Neural progenitor cell (in vitro differentiated cells): ENCODE measurements around the gene NAPA. TPM values are rescaled to one million over a fixed set of nuclear protein-coding genes. Genes with fewer than 3 reads are reported as not detected.
A peak's percentile ranks its signal among the peaks of the same experiment; 100 is the strongest.

Source experiments
- DNase-seq: peaks from one replicate; pipeline ENCODE4 v3.0.0-alpha.2; 2016; ENCODE audit warnings: low spot score
- H2AFZ ChIP-seq: fragments of 200-600 bp; sonication (generic); replicated peaks from 2 replicates; pipeline ENCODE4 v1.6.1; 2016; ENCODE audit warnings: antibody characterized with exemption
- H3F3A ChIP-seq: fragments of 200-600 bp; sonication (generic); 2 replicates; pipeline ENCODE4 v1.6.1; 2016; ENCODE audit warnings: antibody characterized with exemption, low read depth
- H3K27ac ChIP-seq: fragments of 200-600 bp; sonication (generic); 2 replicates; pipeline ENCODE4 v1.5.1; 2016; ENCODE audit warnings: mild to moderate bottlenecking
- H3K27me3 ChIP-seq: fragments of 200-600 bp; sonication (generic); 2 replicates; pipeline ENCODE4 v1.6.1; 2016; ENCODE audit warnings: mild to moderate bottlenecking, moderate library complexity
- H3K36me3 ChIP-seq: fragments of 200-600 bp; sonication (generic); 2 replicates; pipeline ENCODE4 v1.5.1; 2016
- H3K4me1 ChIP-seq: fragments of 200-600 bp; sonication (generic); 2 replicates; pipeline ENCODE4 v1.6.1; 2016; ENCODE audit warnings: mixed run types
- H3K4me2 ChIP-seq: fragments of 200-600 bp; sonication (generic); 2 replicates; pipeline ENCODE4 v1.6.1; 2016
- H3K4me3 ChIP-seq: fragments of 200-600 bp; sonication (generic); 2 replicates; pipeline ENCODE4 v1.5.1; 2016
- H3K79me2 ChIP-seq: fragments of 200-600 bp; sonication (generic); 2 replicates; pipeline ENCODE4 v1.6.1; 2016; ENCODE audit warnings: low read depth
- H3K9ac ChIP-seq: fragments of 200-600 bp; sonication (generic); 2 replicates; pipeline ENCODE4 v1.6.1; 2016
- H3K9me3 ChIP-seq: fragments of 200-600 bp; sonication (generic); 2 replicates; pipeline ENCODE4 v1.5.1; 2016; ENCODE audit warnings: low read depth
- H4K20me1 ChIP-seq: fragments of 200-600 bp; sonication (generic); 2 replicates; pipeline ENCODE4 v1.6.1; 2016; ENCODE audit warnings: low read depth
- H3K27ac Mint-ChIP-seq: 3 replicates; pipeline ENCODE4 v1.8.0; 2021; ENCODE audit warnings: mixed read lengths
- H3K27me3 Mint-ChIP-seq: 2 replicates; pipeline ENCODE4 v1.8.0; 2022; ENCODE audit warnings: low read depth, mild to moderate bottlenecking, inconsistent platforms, moderate library complexity, mixed read lengths; ENCODE audit not compliant: insufficient read depth
- H3K36me3 Mint-ChIP-seq: 3 replicates; pipeline ENCODE4 v1.8.0; 2021; ENCODE audit warnings: mixed read lengths
- H3K4me1 Mint-ChIP-seq: 3 replicates; pipeline ENCODE4 v1.8.0; 2021; ENCODE audit warnings: mixed read lengths
- H3K4me3 Mint-ChIP-seq: 3 replicates; pipeline ENCODE4 v1.8.0; 2021; ENCODE audit warnings: mild to moderate bottlenecking, moderate library complexity, mixed read lengths
- H3K9me3 Mint-ChIP-seq: 3 replicates; pipeline ENCODE4 v1.8.0; 2020; ENCODE audit warnings: mixed read lengths
- CTCF ChIP-seq: fragments of 200-600 bp; sonication (generic); IDR thresholded peaks from 2 replicates; pipeline ENCODE4 v1.5.1; 2017; ENCODE audit warnings: antibody characterized with exemption, mild to moderate bottlenecking
- EZH2 ChIP-seq: fragments of 200-600 bp; sonication (generic); IDR thresholded peaks from 2 replicates; pipeline ENCODE4 v1.6.1; 2017; ENCODE audit warnings: antibody characterized with exemption, mild to moderate bottlenecking, moderate library complexity
- EZH2phosphoT487 ChIP-seq: fragments of 200-600 bp; sonication (generic); IDR thresholded peaks from 2 replicates; pipeline ENCODE4 v1.6.1; 2017; ENCODE audit warnings: antibody characterized with exemption
- total RNA-seq: library from RNA; depleted of rRNA; stranded (reverse); fragments of >200 nt; gene quantifications from 2 replicates; pipeline ENCODE4 v1.2.3, GENCODE V29; 2015; ENCODE audit warnings: low replicate concordance

NAPA gene
- total RNA-seq, 1 donor from 2014 or later: 30.2 TPM

- no peak overlapping the region for H3K27ac ChIP-seq
- no peaks in the 10 kb centered on the region for H3K79me2 ChIP-seq
- Mint-ChIP-seq H3K36me3 (peaks cover 3% of the 10 kb centered on the region), H3K4me1 (no peaks in the 10 kb centered on the region), H3K27me3 (peaks cover 3% of the 10 kb centered on the region), H3K4me3 (no peak overlapping the region), H3K27ac (peak overlapping the region; percentile 46), H3K9me3 (no peaks in the 10 kb centered on the region)
- no peaks in the 10 kb centered on the region for H3K36me3 ChIP-seq
- H4K20me1 ChIP-seq: no peaks in the 10 kb centered on the region
- no peak overlapping the region for H3K4me2 ChIP-seq
- H3K4me1 ChIP-seq: no peaks in the 10 kb centered on the region
- H2AFZ ChIP-seq: no peak overlapping the region
- no peaks in the 10 kb centered on the region for H3F3A ChIP-seq
- no peak for DNase-seq
- no peaks in the 10 kb centered on the region for H3K27me3 ChIP-seq
- H3K4me3 ChIP-seq: no peak overlapping the region
- no peak for TF ChIP-seq EZH2
- TF ChIP-seq CTCF: no peak
- no peak for TF ChIP-seq EZH2phosphoT487
- no peak overlapping the region for H3K9ac ChIP-seq
- no peaks in the 10 kb centered on the region for H3K9me3 ChIP-seq
Measured at GRCh38 chr19:47493378-47494210, 21.3 kb downstream of the NAPA start.

- TF ChIP-seq CTCF: no peak
- TF ChIP-seq EZH2: no peak
- TF ChIP-seq EZH2phosphoT487: no peak
- H3K4me1 Mint-ChIP-seq: no peaks in the 10 kb centered on the region
- H3K9me3 Mint-ChIP-seq: no peaks in the 10 kb centered on the region
- Histone ChIP-seq H3K9ac (no peak overlapping the region), H3K4me2 (no peak overlapping the region), H3K27ac (no peak overlapping the region), H3K4me3 (no peak overlapping the region), H3K79me2 (no peaks in the 10 kb centered on the region), H2AFZ (no peak overlapping the region), H3K4me1 (no peaks in the 10 kb centered on the region), H3F3A (no peaks in the 10 kb centered on the region), H3K27me3 (no peaks in the 10 kb centered on the region), H3K36me3 (no peaks in the 10 kb centered on the region), H3K9me3 (no peaks in the 10 kb centered on the region), H4K20me1 (no peaks in the 10 kb centered on the region)
- no peak for DNase-seq
- no peak overlapping the region for H3K27ac Mint-ChIP-seq
- H3K36me3 Mint-ChIP-seq: peaks cover 3% of the 10 kb centered on the region
- peaks cover 3% of the 10 kb centered on the region for H3K27me3 Mint-ChIP-seq
- H3K4me3 Mint-ChIP-seq: no peak overlapping the region
Measured at GRCh38 chr19:47492571-47493377, 22.1 kb downstream of the NAPA start.

GRCh38 chr19:47492137-47492533, 22.7 kb downstream of the NAPA start:
- no peaks in the 10 kb centered on the region for H3K36me3 ChIP-seq
- H3K9me3 ChIP-seq: no peaks in the 10 kb centered on the region

More at GRCh38 chr19:47492137-47492533, 22.7 kb downstream of the NAPA start:
- Histone ChIP-seq H3K27ac (no peak overlapping the region), H3K4me1 (no peaks in the 10 kb centered on the region), H3K27me3 (no peaks in the 10 kb centered on the region), H3K9ac (no peak overlapping the region), H3K4me3 (no peak overlapping the region), H3F3A (no peaks in the 10 kb centered on the region), H3K4me2 (no peak overlapping the region), H3K79me2 (no peaks in the 10 kb centered on the region), H4K20me1 (no peaks in the 10 kb centered on the region), H2AFZ (no peak overlapping the region)
- DNase-seq: no peak
- Mint-ChIP-seq H3K4me3 (no peak overlapping the region), H3K4me1 (no peaks in the 10 kb centered on the region), H3K36me3 (peaks cover 3% of the 10 kb centered on the region), H3K27me3 (peaks cover 3% of the 10 kb centered on the region), H3K27ac (no peak overlapping the region), H3K9me3 (no peaks in the 10 kb centered on the region)
- TF ChIP-seq EZH2phosphoT487: no peak
- no peak for TF ChIP-seq CTCF
- TF ChIP-seq EZH2: no peak
